Uterus (tissue), 4 donors: ENCODE data around the gene ASTN2. TPM values are rescaled to one million over a fixed set of nuclear protein-coding genes. Genes with fewer than 3 reads are reported as not detected.

Experiments used
- DNase-seq, 2 donors: peaks; one replicate each; pipeline ENCODE4 v3.0.0-alpha.2; 2019 to 2020
- H3K27ac ChIP-seq, 2 donors: fragments of 200-600 bp; sonication (generic); 1 replicate in 1 of 2; 2 replicates in 1 of 2; pipeline ENCODE4 v1.5.1; 2016 to 2018
- H3K27me3 ChIP-seq, 2 donors: fragments of 200-600 bp; sonication (generic); one replicate each; pipeline ENCODE4 v1.5.1; 2018 to 2019; ENCODE audit warnings: control low read depth in 1 of 2
- H3K36me3 ChIP-seq, 2 donors: fragments of 200-600 bp; sonication (generic); one replicate each; pipeline ENCODE4 v1.5.1; 2019; ENCODE audit warnings: control low read depth in 1 of 2
- H3K4me1 ChIP-seq, 2 donors: fragments of 200-600 bp; sonication (generic); one replicate each; pipeline ENCODE4 v1.5.1; 2018 to 2019; ENCODE audit warnings: control low read depth in 1 of 2
- H3K4me3 ChIP-seq, 2 donors: fragments of 200-600 bp; sonication (generic); 1 replicate in 1 of 2; 2 replicates in 1 of 2; pipeline ENCODE4 v1.5.1; 2018 to 2019; ENCODE audit warnings: mild to moderate bottlenecking in 1 of 2
- H3K9me3 ChIP-seq, 2 donors: fragments of 200-600 bp; sonication (generic); one replicate each; pipeline ENCODE4 v1.5.1; 2019; ENCODE audit warnings: control low read depth in 1 of 2
- CTCF ChIP-seq, 4 experiments: fragments of 200-600 bp in 2 of 4; fragments of 450-650 bp in 2 of 4; sonication (generic) in 2 of 4; IDR thresholded peaks; one replicate each; pipeline ENCODE4 v1.5.1; 2016 to 2019; ENCODE audit warnings: antibody characterized with exemption in 4 of 4, mild to moderate bottlenecking in 2 of 4, moderate library complexity in 1 of 4
- POLR2A ChIP-seq, 2 donors: fragments of 450-650 bp; IDR thresholded peaks; one replicate each; pipeline ENCODE4 v1.6.1; 2016; ENCODE audit warnings: antibody characterized with exemption in 2 of 2, mild to moderate bottlenecking in 1 of 2, moderate library complexity in 1 of 2
- intact Hi-C: fragments of 100-400 bp; cut with DNase I; formaldehyde crosslinking; loops from one replicate; pipeline ENCODE4 v1.15.1; 2023; ENCODE audit warnings: low total_unique reads
- total RNA-seq, 4 donors: library from RNA; depleted of rRNA in 3 of 4; stranded (reverse); fragments of >200 nt in 3 of 4; gene quantifications; one replicate each; pipeline versions ENCODE4 v1.1.0 to v1.2.4, GENCODE V29; 2014 to 2023
- donor health status: DM: yes; HTN: yes; CAD: no.

The ASTN2 gene
- total RNA-seq, 4 donors from 2014 or later, result 1.8 to 8.6 (median 6.7) TPM

- Histone ChIP-seq H3K4me1 (no peaks in the 10 kb centered on the region), H3K27me3 (no peaks in the 10 kb centered on the region), H3K27ac (no peak overlapping the region), H3K36me3 (no peaks in the 10 kb centered on the region), H3K4me3 (no peak overlapping the region), H3K9me3 (no peaks in the 10 kb centered on the region)
- DNase-seq, result no peak
- intact Hi-C loops, result no loop called here
- TF ChIP-seq CTCF (IDR thresholded peaks at IDR 0.05) (no peak), POLR2A (IDR thresholded peaks at IDR 0.05) (no peak)
Observed at GRCh38 chr9:116490321-116490720, 924.5 kb downstream of the ASTN2 start.

- no peaks in the 10 kb centered on the region for H3K27me3 ChIP-seq
- H3K4me1 ChIP-seq, result peaks cover 0 to 3% of the 10 kb centered on the region in 2 donors
- no peaks in the 10 kb centered on the region for H3K36me3 ChIP-seq
- DNase-seq, result no peak
- H3K27ac ChIP-seq, result no peak overlapping the region
- H3K4me3 ChIP-seq, result no peak overlapping the region
- no peaks in the 10 kb centered on the region for H3K9me3 ChIP-seq
- intact Hi-C loops, result no loop called here
- TF ChIP-seq POLR2A (IDR thresholded peaks at IDR 0.05) (no peak), CTCF (IDR thresholded peaks at IDR 0.05) (no peak)
Observed at GRCh38 chr9:116488373-116488772, 926.5 kb downstream of the ASTN2 start.

DNA sequence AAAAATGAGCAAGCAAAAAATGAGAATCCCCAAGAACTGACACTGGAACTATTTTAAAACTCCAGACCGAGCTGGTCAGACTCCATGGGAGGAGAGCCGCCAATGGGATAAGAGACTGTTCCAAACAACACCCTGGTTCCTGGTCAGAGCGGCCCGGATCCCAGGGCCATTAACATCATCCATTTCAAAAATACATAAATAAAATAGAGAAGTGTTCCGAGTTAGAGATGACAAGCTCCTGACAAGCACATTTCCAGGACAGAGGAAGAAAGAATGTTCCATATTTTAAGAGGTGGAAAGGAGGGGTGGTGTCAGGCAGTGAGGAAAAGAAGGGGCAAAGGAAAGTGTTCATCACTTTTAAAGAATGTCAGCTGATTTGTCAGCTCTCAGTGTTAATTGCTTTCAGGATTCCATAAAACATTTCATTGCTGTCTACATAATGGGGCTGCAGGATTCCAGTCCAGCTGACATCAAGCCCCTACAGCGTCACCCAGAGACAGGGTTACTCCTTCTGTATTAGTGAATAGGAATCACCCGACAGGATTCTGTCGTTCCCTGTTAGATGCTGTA lies 930.3 kb downstream of the ASTN2 start:
- intact Hi-C loops, result no loop called here
- TF ChIP-seq CTCF (IDR thresholded peaks at IDR 0.05) (no peak), POLR2A (IDR thresholded peaks at IDR 0.05) (no peak)
- no peaks in the 10 kb centered on the region for H3K27me3 ChIP-seq
- H3K4me3 ChIP-seq, result no peak overlapping the region
- DNase-seq, result peak; percentile 31 to 47
- no peaks in the 10 kb centered on the region for H3K9me3 ChIP-seq
- H3K4me1 ChIP-seq, result peaks cover 0 to 3% of the 10 kb centered on the region in 2 donors
- peak overlapping the region; percentile 61 to 62 for H3K27ac ChIP-seq
- no peaks in the 10 kb centered on the region for H3K36me3 ChIP-seq

GRCh38 chr9:116483622-116484491 lies 931.0 kb downstream of the ASTN2 start:
- Histone ChIP-seq H3K4me3 (no peak overlapping the region), H3K27me3 (no peaks in the 10 kb centered on the region), H3K36me3 (no peaks in the 10 kb centered on the region), H3K4me1 (peaks cover 0 to 3% of the 10 kb centered on the region in 2 donors), H3K27ac (peak overlapping the region; percentile 61 to 62), H3K9me3 (no peaks in the 10 kb centered on the region)
- intact Hi-C loops, result no loop called here
- DNase-seq, result no peak
- TF ChIP-seq POLR2A (IDR thresholded peaks at IDR 0.05), result no peak
- TF ChIP-seq CTCF (IDR thresholded peaks at IDR 0.05), result no peak

- Histone ChIP-seq H3K27me3 (no peaks in the 10 kb centered on the region), H3K4me1 (peaks cover 0 to 3% of the 10 kb centered on the region in 2 donors), H3K9me3 (no peaks in the 10 kb centered on the region), H3K4me3 (no peak overlapping the region), H3K27ac (no peak overlapping the region), H3K36me3 (no peaks in the 10 kb centered on the region)
- no peak for TF ChIP-seq POLR2A (IDR thresholded peaks at IDR 0.05)
- TF ChIP-seq CTCF (IDR thresholded peaks at IDR 0.05), result no peak
- no peak for DNase-seq
- intact Hi-C loops, result no loop called here
Observed at GRCh38 chr9:116482740-116483139, 932.1 kb downstream of the ASTN2 start.
